H54 (cell line): Measurements from ENCODE around the gene DLGAP1.
"Not testable (repeated sequence)": the region's sequence is repeated elsewhere in the genome, so short reads cannot be mapped to it uniquely, and the experiment has no call there.

Experiments
- DNase-seq: peaks from one replicate; pipeline ENCODE4 v3.0.0; 2011; ENCODE audit warnings: low spot score, mixed read lengths; ENCODE audit not compliant: insufficient read length
- FAIRE-seq: peaks from 3 replicates; lab custom pipeline; 2011; peaks lifted over from hg19 to GRCh38; lab: Jason Lieb, UNC
- POLR2A ChIP-seq: IDR thresholded peaks from 2 replicates; pipeline ENCODE4 v1.6.1; 2011; ENCODE audit warnings: low read depth, mild to moderate bottlenecking, low read length

The DLGAP1 gene

DNA sequence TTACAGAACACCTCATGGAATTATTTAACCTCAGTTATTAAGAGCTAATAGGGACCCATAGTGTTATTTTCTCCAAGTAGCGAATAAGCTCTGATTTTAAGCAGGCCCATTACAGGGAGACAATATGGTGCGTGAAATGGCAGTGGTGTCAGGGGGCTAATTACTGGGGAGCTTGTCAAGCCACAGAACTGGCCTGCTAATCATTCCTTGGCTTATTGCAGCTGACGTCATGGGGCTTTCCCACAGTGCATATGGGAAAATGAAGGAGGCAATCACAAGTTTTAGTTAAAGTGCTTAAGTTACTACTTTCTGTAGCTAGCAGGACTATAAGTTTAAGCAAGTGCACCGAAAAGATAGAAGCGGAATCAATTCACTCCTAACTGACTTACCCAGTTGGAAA lies 742.6 kb downstream of the DLGAP1 start:
- FAIRE-seq = no peak
- TF ChIP-seq POLR2A = no peak

DNA sequence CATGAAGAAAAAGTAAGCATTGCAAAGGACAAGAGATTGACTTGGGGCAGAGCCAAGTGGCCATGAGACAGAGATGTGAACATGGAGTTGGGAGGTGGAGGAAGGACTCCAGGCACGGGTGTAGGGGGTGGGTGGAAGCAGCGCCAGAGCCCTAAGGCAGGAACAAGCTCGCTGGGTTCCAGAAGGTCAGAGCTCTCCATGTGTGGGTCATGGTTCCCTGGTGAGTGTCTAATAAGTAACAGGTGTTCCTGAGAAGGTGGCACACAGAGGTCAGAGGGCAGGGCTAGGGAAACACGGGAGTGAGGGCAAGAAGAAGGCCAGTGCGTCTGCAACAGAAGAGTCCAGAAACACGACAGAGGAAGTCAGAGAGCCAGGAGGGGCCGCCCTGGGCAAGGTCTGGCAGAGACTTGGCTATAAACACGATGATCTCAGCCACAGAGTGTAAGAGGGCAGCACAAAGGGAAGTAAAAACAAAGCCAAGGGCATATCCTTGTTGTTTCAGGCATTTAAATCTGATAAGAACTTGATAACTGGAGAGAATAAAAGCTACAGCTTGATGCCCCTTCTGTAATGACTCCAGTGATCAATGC lies 744.3 kb downstream of the DLGAP1 start:
- no peak for TF ChIP-seq POLR2A
- DNase-seq = no peak
- no peak for FAIRE-seq

More for the DNA sequence above, 742.6 kb downstream of the DLGAP1 start:
- DNase-seq = no peak

DNA sequence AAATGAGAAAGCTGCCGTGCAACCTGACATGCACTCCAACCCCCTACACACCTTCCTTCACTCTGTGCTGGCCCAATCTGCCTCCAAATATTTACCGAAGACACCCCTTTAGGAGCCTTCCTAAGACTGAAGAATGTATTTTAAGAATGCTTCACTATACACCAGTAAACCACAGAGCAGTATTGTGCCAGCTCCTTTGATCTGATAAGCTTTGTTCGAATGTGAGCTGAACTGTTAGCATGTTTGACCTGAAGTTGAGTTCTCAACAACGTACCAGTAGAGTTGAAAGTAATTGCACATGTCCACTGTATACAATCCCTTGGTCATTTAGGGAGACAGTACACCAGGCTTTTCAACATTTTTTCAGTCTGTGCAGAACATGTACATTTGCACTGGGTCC lies 745.9 kb downstream of the DLGAP1 start:
- FAIRE-seq (no peak), DNase-seq (no peak)
- no peak for TF ChIP-seq POLR2A

DNA sequence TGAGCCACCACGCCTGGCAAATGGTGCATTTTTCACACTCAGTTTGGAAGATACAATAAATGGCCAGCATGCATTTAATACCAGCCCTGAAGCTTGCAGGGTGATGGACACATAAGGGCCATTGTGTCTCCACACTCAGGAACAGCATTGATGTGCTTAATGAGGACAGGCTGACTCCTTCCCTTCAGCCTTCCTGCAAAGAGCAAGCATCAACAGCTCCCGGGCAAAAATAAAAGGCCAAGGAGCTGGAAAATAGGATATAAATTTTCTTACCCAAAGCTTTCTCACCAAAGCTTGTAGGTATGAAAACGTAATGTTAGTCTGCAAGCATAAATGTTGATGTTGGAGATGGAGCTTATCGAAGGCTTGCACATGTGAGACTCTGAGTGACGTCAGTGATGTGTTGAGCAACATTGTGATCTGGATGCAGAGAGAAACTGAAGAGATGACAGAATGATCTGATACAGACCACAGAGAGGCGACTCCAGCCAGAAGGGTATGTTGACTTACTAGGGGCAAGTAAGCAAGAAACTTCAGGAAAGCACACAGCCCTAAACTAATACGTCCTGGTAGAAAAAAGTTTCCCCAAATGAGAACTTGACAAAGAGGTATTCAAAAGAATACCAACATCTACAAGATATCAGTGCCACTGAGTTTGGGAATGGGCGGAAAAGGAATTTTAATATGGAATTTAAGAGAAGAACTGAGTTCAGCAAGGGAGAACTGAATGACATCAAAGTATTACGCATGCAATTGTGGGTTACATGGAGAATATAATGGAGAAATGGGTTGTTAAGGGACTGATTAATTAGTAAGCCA lies 748.6 kb downstream of the DLGAP1 start:
- DNase-seq (no peak), FAIRE-seq (no peak)
- no peak for TF ChIP-seq POLR2A

DNA sequence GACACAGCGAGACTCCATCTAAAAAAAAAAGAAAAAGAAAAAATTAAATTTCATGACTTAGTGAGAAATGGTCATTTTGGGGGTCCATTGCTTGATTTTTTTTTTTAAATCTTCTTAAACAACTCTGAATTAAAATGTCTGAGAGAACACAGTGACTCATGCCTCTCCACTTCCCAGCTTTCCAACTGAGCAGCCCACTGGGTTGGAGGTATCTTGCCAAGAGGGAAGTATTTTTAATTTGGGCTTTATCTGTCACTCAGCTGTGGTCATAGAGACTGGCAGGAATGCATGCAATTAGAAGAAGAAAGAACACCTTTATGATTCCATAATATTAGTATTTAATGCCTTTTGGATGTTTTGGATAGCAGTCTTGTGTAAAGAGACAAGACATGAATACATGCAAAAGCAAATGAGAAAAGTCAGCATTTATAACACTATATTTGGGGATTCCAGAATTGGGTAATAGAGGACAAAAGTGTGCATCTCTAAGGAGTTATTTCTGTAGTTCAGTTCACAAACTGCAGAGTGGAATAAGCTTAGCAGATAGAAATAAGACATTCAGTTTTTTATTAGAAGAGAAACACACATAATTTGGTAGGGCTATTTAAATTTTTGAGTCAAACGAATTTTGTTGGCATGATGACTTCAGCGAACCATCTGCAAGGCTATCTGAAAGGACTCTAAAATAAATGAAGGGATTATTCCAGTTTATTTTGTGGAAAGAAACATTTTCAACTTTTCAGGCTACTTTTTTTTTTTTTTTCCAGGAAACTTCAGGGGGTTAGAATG lies 750.4 kb downstream of the DLGAP1 start:
- FAIRE-seq (no peak), DNase-seq (no peak)

DNA sequence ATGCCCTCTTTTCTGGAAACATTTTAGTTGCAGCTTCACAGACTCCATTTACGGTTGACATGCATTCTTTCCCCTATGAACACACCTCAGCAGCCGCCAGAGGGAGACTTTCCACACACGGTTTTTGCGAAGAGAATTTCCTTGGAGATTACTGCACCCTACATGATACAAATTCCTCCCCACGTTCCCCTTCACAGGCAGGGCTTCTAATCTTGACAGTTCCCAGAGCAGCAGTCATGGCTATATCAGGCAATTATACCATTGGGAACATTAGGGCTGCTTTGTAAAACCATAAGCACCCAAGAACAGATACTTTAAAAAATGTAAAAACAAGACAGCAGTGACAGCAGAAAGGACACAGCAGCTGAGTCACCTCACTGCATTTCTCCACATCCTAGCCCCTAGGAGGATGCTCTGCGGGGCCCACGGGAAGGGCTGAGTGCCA lies 751.4 kb downstream of the DLGAP1 start:
- TF ChIP-seq POLR2A = no peak
- DNase-seq (peak; percentile 44), FAIRE-seq (peak; percentile 38)

More for the DNA sequence above, 750.4 kb downstream of the DLGAP1 start:
- no peak for TF ChIP-seq POLR2A

DNA sequence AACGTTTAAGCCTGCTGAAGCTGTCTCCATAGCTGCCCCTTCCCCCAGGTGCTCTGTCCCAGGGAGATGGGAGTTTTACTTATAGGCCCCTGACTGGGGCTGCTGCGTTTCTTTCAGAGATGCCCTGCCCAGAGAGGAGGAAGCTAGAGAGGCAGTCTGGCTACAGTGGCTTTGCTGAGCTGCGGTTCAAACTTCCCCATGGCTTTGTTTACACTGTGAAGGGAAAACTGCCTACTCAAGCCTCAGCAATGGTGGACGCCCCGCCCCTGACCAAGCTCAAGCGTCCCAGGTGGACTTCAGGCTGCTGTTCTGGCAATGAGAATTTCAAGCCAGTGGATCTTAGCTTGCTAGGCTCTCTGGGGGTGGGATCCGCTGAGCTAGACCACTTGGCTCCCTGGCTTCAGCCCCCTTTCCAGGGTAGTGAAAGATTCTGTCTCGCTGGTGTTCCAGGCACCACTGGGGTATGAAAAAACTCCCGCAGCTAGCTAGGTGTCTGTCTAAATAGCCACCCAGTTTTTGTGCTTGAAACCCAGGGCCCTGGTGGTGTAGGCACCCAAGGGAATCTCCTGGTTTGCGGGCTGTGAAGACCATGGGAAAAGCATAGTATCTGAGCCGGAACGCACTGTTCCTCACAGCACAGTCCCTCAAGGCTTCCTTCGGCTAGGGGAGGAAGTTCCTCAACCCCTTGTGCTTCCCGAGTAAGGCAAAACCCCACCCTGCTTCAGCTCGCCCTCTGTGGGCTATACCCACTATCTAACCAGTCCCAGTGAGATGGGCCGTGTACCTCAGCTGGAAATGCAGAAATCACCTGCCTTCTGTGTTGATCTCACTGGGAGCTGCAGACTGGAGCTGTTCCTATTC lies 755.2 kb downstream of the DLGAP1 start:
- not testable (repeated sequence) for DNase-seq, FAIRE-seq

DNA sequence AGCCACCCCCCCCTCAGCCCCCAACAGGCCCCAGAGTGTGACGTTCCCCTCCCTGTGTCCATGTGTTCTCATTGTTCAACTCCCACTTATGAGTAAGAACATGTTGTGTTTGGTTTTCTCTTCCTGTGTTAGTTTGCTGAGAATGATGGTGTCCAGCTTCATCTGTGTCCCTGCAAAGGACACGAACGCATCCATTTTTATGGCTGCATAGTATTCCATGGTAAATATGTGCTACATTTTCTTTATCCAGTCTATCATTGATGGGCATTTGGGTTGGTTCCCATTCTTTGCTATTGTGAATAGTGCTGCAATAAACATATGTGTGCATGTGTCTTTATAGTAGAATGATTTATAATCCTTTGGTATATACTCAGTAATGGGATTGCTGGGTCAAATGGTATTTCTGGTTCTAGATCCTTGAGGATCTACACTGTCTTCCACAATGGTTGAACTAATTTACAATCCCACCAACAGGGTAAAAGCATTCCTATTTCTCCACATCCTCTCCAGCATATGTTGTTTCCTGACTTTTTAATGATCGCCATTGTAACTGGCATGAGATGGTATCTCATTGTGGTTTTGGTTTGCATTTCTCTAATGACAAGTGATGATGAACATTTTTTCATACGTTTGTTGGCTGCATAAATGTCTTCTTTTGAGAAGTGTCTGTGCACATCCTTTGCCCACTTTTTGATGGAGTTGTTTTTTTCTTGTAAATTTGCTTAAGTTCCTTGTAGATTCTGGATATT lies 760.9 kb downstream of the DLGAP1 start:
- DNase-seq, FAIRE-seq: not testable (repeated sequence)

DNA sequence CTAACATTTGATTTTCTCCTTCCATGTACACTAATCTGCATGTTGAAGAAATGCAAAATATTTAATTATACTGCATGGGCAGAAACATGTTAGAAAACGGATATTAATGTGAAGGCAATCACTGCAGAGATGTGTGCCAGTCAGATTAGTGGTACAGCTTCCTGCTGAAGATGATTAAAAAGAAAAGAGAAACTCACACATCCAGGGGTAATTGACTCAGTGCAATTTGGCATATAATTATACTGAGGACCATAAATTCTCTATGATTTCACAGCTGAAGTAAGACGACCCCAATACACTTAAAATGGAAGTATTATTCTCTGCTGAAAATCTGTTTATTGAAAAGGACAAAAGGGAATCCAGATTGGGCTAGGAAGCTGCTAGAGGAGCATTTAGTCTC lies 761.7 kb downstream of the DLGAP1 start:
- TF ChIP-seq POLR2A = no peak
- FAIRE-seq (no peak), DNase-seq (no peak)

DNA sequence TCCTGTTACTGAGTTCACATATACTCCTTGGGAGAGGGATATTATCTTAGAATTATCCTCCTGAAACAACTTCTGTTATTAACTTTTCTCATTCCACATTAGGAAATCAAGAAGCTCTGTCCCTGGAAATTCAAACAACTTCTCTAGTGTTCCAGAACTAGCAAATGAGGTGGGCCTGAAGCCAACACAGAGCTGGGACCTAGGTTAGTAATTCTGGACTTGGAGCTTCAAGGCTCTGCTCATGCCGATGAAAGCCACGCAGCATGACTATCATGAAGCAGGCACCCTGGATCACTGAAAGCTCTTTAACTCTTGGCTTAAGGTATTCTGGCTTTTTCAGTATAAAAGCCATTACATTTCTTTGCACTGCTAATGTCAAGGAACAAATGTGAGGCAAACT lies 762.4 kb downstream of the DLGAP1 start:
- FAIRE-seq = no peak
- no peak for TF ChIP-seq POLR2A
- no peak for DNase-seq

DNA sequence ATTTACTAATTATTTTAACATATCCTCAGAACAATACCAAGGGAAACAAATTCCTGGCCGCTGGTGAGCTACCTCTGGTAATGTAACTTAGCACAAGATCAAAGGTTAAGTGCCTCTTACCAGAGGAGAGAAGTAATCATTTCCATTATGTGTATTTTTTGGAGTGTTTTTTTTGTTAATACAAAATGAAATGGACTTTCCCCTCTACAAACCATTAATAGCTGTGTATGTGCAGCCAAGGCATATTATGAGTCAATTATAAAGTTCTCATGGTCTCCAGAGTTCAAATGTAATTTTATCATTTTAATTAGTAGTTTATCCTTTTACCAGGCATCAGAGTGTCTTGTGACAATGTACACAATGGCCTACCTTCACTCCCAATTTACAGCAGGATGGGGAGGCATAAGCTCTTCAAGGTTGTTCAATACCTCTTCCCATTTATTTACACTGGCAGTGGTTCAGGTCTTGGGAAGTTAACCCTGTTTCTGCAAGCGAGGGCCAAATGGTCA lies 762.9 kb downstream of the DLGAP1 start:
- DNase-seq (no peak), FAIRE-seq (no peak)
- no peak for TF ChIP-seq POLR2A

DNA sequence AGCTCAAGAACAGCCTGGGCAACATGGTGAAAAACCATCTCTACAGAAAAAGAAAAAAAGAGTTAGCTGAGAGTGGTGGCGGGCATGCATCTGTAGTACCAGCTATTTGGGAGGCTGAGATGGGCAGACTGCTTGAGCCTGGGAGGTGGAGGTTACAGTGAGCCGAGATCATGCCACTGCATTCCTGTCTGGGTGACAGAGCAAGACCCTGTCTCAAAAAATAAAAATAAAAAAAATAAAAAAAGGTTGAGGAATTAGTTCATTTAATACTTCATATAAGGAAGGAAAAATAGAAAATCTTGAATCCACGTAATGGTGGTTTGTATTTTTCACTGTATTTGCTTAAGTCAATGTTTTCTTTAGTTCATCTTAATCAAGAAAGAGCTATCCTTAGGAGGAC lies 763.4 kb downstream of the DLGAP1 start:
- FAIRE-seq = no peak
- no peak for TF ChIP-seq POLR2A
- no peak for DNase-seq

DNA sequence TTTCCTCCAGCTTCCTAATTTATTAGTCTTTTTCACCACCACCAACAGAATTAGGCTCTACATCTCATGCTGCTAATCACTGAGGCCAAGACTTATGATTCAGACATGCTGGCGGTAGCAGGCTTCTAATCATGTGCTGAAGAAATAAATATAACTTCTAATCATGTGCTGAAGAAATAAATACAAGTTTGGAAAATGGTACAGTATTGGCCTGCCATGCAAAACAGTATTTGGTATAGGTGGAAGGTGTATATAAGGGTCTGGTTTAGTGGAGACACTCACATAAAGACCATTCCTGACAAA lies 764.4 kb downstream of the DLGAP1 start:
- DNase-seq = no peak
- no peak for FAIRE-seq
- no peak for TF ChIP-seq POLR2A
